NB4 (cell line): Measurements from ENCODE around the gene CFAP157.

Experiments
- DNase-seq: peaks from one replicate; pipeline ENCODE4 v3.0.0; 2010; ENCODE audit warnings: low read depth
- H3K4me3 ChIP-seq: one replicate; pipeline ENCODE4 v1.5.1; 2011; ENCODE audit warnings: mild to moderate bottlenecking, low read depth, low read length, moderate library complexity
- MYC ChIP-seq: IDR thresholded peaks from 2 replicates; pipeline ENCODE4 v1.6.1; 2011; ENCODE audit warnings: low read depth, low read length
- POLR2A ChIP-seq: IDR thresholded peaks from 2 replicates; pipeline ENCODE4 v1.6.1; 2011; ENCODE audit warnings: mild to moderate bottlenecking; ENCODE audit not compliant: insufficient read length; ENCODE audit errors: extremely low read depth
- TF ChIP-seq, protein P1 (sequence below): IDR thresholded peaks from one replicate; pipeline ENCODE4 v1.5.1; 2012; ENCODE audit warnings: low read depth, low read length
- TF ChIP-seq, protein P2 (sequence below): IDR thresholded peaks from 2 replicates; pipeline ENCODE4 v1.6.1; 2011; ENCODE audit warnings: low read depth, low read length

The CFAP157 gene

DNA sequence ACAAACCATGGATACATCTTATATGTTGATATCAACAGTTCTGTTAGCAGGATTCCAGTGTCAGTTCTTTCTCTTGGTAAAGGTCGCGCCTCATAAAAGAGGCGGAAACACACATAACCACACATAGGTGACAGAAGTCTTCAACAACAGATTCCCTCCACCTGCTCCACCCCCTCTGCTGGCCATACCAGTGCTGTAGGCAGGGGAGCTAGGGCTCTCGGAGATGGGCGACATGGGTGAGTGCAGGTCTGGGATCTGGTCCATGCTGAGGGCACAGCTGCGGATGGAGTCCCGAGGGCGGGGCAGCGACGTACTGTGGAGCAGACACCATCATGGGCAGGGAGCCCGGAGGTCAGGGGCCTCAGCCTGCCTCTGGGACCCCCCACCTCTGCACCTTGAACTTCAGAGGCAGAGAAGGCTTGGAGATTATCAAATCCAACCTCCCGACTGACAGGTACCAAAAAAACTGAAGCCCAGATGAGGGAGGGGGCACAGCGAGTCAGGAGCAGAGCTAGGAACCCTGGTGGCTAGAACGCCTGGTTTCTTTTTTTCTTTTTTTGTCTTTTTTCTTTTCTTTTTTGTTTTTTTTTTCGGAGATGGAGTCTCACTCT lies 40.3 kb downstream of the CFAP157 start:
- DNase-seq, result no peak
- no peak overlapping the region for H3K4me3 ChIP-seq
- TF ChIP-seq, protein P1, sequence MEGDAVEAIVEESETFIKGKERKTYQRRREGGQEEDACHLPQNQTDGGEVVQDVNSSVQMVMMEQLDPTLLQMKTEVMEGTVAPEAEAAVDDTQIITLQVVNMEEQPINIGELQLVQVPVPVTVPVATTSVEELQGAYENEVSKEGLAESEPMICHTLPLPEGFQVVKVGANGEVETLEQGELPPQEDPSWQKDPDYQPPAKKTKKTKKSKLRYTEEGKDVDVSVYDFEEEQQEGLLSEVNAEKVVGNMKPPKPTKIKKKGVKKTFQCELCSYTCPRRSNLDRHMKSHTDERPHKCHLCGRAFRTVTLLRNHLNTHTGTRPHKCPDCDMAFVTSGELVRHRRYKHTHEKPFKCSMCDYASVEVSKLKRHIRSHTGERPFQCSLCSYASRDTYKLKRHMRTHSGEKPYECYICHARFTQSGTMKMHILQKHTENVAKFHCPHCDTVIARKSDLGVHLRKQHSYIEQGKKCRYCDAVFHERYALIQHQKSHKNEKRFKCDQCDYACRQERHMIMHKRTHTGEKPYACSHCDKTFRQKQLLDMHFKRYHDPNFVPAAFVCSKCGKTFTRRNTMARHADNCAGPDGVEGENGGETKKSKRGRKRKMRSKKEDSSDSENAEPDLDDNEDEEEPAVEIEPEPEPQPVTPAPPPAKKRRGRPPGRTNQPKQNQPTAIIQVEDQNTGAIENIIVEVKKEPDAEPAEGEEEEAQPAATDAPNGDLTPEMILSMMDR, result no peak
- TF ChIP-seq, protein P2, sequence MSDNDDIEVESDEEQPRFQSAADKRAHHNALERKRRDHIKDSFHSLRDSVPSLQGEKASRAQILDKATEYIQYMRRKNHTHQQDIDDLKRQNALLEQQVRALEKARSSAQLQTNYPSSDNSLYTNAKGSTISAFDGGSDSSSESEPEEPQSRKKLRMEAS, result no peak
- no peak for TF ChIP-seq POLR2A
- TF ChIP-seq MYC, result no peak

DNA sequence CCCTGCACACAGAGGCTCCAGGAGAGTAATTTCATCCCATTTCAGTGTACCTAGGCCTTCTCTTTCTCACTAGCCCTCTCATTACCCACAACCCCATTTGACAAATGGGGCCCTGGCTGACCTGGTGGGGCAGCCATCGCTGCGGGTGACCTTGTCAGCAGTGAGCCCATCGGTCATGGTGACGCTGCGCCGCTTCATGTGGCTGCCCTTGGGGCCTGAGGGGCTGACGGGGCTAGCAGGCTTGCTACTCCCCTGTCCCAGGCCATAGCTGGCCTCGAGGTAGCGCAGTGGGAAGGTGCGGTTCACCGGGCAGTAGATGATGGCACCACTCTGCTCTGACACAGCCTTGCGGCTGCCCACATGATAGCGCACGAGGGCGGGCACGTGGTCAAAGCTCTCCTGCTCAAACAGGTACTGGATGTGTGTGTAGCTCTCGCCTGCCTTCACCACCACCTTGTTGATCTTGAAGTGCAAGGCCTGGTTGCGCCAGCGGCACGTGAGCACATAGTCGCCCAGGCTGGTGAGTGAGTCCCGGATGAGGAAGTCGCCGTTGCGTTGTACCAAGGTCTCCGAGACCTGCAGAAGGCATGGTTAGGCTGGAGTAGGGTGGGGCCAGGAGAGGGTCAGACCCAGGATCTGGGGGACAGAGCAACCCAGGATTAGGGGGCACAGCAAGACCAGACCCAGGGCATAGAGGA lies 42.5 kb downstream of the CFAP157 start:
- TF ChIP-seq, protein P1, result no peak
- TF ChIP-seq POLR2A, result no peak
- TF ChIP-seq, protein P2, result no peak
- no peak for TF ChIP-seq MYC
- no peak overlapping the region for H3K4me3 ChIP-seq
- DNase-seq, result no peak

DNA sequence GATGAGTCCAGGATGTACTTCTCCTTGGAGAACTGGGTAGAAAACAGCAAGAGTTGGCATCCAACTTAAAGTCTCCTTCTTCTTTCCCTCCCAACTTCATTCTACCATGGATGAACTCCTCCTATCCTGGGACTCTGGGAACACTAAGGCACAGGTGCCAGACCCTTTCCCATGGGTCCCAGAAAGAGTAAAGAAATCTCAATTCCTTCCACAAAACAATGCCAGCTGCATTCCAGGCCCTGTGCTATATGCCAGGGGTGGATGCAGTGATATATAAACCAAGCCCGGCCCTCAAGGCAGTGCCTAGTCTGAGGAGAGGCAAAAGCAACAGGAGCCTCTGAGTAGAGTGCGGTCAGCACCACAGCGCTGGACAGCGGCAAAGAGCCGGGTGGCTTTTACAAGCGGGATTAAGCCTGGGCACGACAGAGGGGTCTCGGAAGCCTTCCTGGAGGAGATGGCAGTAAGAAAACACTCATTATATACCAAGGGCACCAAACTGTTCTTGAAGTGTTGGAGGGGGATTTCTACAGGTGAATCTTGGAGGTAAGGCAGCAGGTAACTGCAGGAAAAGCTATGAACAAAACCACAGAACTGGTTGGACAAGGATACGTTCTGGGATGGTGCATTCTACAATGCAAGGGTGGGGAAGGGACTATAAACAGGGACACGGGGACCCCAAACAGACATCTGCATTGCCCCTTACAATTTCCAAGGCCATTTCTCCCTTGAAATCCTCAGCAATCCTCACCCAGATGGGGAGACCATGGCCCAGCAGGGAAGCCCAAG lies 44.7 kb downstream of the CFAP157 start:
- no peak for DNase-seq
- TF ChIP-seq, protein P2, result no peak
- TF ChIP-seq MYC, result no peak
- TF ChIP-seq, protein P1, result no peak
- TF ChIP-seq POLR2A, result no peak
- H3K4me3 ChIP-seq, result no peak overlapping the region

DNA sequence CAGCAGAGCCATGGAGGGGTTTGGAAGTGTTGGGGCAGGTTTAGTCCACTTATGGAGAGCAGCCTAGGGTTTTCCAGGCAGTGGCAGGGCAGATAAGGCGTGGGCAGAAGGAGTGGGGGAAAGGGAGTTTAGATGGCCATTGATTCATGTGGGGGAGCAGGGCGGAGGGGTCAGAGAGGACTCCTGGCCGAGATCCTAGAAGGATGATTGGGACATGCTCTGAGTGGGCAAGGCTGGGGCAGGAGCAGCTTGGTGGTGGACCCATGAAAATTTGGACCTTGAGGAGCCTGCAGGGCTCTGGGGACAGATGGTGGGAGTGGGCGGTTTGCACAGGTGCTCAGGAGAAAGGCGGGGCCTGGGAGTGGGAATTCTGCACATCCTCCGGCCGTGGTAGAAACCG lies 46.4 kb downstream of the CFAP157 start:
- H3K4me3 ChIP-seq, result no peak overlapping the region
- no peak for DNase-seq
- TF ChIP-seq, protein P1, result no peak
- no peak for TF ChIP-seq POLR2A
- no peak for TF ChIP-seq MYC
- TF ChIP-seq, protein P2, result no peak

DNA sequence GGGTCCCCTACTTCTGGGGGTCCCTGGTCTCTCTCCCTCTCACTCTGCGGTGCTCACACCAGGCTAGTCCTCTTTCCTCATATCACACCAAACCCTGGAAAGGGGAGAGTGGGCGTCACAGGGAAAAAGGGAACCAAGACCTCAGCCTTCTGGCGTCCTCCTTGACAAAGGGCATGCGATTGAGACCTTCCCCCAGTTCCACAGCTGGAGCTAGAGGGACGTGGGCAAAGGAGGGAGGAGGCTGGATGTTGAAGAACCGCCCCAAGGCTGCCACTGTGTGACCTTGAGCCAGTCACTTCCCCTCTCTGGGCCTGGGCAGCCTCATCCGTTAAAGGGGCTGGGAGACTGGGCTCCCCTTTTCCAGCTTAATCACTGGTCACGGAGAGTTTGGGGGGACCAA lies 46.8 kb downstream of the CFAP157 start:
- no peak for DNase-seq
- no peak overlapping the region for H3K4me3 ChIP-seq
- TF ChIP-seq MYC (no peak), POLR2A (no peak)
- TF ChIP-seq, protein P1, result no peak
- TF ChIP-seq, protein P2, result no peak
